HG02588 (cell line): Measurements from ENCODE around the gene EARS2.
"Not testable (repeated sequence)": the region's sequence is repeated elsewhere in the genome, so short reads cannot be mapped to it uniquely, and the experiment has no call there.

Source experiments
- ATAC-seq: cut with Tn5 transposase; IDR thresholded peaks from one replicate; pipeline ENCODE4 v1.9.1; 2021; ENCODE audit warnings: mild to moderate bottlenecking, moderate library complexity; ENCODE audit not compliant: unreplicated experiment

EARS2 gene

DNA sequence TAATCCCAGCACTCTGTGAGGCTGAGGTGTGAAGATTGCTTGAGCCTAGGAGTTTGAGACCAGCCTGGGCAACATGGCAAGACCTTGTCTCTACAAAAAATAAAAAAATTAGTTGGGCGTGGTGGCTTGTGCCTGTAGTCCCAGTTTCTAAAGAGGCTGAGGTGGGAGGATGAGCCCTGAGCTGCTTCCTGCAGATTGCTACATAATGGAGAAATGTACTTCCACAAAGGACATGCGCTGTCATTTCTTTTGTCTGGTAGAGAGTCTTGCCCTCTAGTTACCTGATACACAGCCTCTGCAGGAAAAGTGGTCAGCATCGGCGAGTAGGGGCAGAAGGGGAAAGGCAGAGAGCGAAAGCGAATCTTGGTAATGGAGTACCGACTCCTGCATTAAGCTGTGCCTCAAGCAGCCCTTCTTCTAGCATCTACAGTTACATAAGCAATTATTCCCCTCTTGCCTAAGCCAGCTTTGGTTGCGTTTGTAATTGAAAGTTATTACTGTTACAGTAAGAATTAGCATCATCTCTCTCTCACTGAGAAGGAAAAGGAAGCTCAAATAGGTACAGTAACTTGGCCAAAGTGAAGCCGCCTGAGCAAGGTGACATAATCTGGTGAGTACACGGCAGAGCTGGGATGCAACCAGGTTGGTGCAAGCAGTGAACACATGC, 28.4 kb downstream of the EARS2 start:
- ATAC-seq, result no peak

DNA sequence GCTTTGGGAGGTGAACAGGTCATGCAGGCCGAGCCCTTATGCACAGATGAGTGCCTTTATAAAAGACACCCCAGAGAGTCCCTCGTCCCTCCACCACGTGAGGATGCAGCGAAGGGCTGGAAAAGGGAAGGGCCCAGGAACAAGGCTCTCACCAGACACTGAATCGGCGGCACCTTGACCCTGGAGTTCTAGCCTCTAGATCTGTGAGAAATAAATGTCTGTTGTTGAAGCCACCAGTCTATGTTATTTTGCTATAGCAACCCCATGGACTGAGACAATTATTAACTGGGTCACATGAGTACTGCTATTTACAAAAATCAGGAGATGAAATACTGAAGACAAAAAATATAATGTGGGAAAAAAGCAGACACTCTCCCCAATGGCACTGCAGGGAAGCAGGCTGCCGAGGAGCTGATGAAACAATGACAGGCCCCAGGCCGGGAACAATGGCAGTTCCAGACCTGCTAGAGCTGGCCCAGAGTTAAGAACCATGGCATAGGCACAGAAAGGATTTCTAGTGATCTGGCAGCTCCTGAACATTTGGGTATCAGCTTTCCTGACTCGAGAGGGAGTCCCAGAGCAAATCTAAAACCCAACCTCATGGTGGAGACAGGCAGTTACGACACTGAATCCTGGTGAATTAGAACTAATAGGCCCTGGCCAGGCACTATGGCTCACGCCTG, 29.0 kb downstream of the EARS2 start:
- ATAC-seq, result no peak

DNA sequence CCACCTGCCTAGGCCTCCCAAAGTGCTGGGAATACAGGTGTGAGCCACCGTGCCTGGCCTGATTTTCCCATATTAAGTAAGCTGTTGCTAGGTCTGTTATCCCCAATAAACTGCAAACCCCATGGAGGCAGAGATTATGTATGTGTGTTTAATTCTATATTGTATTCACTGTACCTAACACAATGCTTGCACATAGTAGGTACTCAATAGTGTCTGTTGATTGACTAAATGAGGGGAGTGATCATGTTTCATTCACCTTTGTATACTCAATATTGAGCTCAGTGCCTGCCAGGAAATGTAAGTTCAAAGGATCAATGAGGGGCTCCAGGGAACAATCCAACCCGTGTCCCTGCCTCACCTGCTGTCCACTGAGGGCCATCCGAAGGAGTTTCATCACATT, 32.3 kb downstream of the EARS2 start:
- ATAC-seq, result no peak

- ATAC-seq, result no peak
Observed at GRCh38 chr16:23523876-23524385, 33.2 kb downstream of the EARS2 start.

GRCh38 chr16:23523321-23523720, 33.8 kb downstream of the EARS2 start:
- no peak for ATAC-seq

DNA sequence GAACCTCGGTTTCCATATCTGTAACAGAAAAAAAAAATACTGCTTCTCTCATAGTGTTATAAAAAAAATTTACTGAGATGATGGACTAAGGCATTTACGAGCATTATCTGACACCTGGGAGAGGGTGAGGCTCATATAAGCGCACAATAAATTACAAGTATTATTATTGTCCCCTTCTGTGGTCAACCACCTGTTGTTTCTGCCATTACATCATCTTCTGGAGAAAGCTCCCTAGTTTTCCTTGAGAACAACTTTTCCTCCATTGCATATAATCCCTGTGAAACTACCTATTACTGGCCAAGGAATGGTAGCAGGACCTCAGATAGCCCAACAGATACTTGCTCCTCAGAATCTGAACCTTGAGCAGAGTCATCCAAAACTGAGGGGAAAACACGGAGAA, 35.2 kb downstream of the EARS2 start:
- ATAC-seq, result no peak

- no peak for ATAC-seq
Observed at GRCh38 chr16:23521037-23521743, 36.0 kb downstream of the EARS2 start.

- ATAC-seq, result no peak
Observed at GRCh38 chr16:23520500-23520899, 36.6 kb downstream of the EARS2 start.

- ATAC-seq, result no peak
Observed at GRCh38 chr16:23519282-23519681, 37.9 kb downstream of the EARS2 start.

DNA sequence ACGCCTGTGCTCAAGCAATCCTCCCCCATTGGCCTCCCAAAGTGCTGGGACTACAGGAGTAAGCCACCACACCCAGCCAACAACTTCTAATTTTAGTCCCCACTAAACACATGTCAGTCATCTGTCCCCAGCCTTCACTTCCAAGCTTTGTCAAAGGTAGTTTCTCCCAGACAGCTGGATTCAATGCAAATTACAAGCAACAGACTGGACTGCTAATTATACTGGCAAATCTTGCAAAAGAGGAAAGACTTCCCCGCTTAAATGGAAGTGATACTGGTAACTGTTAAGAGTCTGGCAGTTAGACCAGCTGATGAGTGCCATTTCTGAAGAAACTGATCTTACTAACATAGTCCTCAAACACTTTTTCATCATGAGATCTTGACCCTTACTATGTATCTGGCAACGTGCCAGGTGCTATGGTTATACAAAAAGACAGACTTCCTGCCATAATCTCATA, 38.7 kb downstream of the EARS2 start:
- no peak for ATAC-seq

GRCh38 chr16:23516366-23517137, 40.6 kb downstream of the EARS2 start:
- ATAC-seq, result no peak

- ATAC-seq, result no peak
Observed at GRCh38 chr16:23515881-23516280, 41.3 kb downstream of the EARS2 start.

DNA sequence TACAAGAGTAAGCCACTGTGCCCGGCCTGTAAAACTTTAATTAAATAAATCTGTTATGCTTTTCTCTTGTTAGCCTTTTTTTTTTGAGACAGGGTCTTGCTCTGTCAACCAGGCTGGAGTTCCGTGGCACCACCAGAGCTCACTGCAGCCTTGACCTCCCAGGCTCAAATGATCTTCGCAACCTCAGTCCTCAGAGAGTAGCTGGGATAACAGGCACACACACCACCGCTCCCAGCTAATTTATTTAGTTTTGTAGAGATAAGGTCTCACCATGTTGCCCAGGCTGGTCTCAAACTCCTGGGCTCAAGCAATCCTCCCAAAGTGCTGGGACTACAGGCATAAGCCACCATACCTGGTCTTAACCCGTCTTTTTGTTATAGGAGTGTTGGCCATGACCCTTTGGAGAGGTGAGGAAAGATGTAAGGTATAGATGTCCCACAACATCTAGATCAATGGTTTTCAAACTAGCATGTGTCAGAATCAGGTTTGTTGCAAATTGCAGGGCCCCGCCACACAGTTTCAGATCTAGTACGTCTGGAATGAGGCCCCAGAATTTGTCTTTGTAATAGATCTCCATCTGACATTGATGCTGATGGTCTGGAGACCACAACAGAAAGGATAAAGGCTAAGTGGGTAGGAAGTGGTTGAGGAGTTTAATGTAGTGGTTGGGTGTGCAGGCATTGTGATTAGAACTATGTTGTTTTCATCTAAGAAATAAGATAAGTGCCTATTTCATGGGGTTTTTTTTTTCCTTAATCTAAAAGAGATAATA, 42.6 kb downstream of the EARS2 start:
- no peak for ATAC-seq

GRCh38 chr16:23512168-23512695, 44.9 kb downstream of the EARS2 start:
- ATAC-seq, result no peak

GRCh38 chr16:23511731-23512130, 45.4 kb downstream of the EARS2 start:
- ATAC-seq, result no peak

DNA sequence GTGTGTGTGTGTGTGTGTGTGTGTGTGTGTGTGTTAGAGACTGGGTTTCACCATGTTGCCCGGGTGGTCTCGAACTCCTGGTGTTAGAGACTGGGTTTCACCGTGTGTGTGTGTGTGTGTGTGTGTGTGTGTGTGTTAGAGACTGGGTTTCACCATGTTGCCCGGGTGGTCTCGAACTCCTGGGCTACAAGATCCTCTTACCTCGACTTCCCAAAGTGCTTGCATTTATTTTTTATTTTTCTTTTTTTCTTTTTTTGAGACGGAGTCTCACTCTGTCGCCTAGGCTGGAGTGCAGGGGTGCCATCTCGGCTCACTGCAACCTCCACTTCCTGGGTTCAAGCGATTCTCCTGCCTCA, 46.3 kb downstream of the EARS2 start:
- ATAC-seq, result not testable (repeated sequence)

GRCh38 chr16:23510164-23510914, 46.8 kb downstream of the EARS2 start, which contains the start of gene GGA2:
TSS of gene GGA2 (minus strand) at chr16:23510494. CDS start at chr16:23510411, 83 bp downstream.
- ATAC-seq, result peak; percentile 80

GRCh38 chr16:23509782-23510163, 47.4 kb downstream of the EARS2 start:
- no peak for ATAC-seq

GRCh38 chr16:23509441-23509754, 47.8 kb downstream of the EARS2 start:
- ATAC-seq, result no peak
